Renal cortex interstitium (tissue), 15 donors: ENCODE results near the gene SMIM26. TPM values are rescaled to one million over a fixed set of nuclear protein-coding genes. Genes with fewer than 3 reads are reported as not detected.
"Not testable (repeated sequence)": the region's sequence is repeated elsewhere in the genome, so short reads cannot be mapped to it uniquely, and the experiment has no call there.

Experiments used
- DNase-seq, 11 donors: peaks; one replicate each; pipeline ENCODE4 v3.0.0-alpha.2; 2013; ENCODE audit warnings: low read depth in 9 of 11, low spot score in 4 of 11; ENCODE audit errors: extremely low read depth in 1 of 11
- long read RNA-seq, 16 experiments: transcript quantifications; one replicate each; lab custom pipeline, GENCODE V29; 2026
- polyA plus RNA-seq, 3 donors: library from polyadenylated mRNA; unstranded; fragments of 120-200 nt; gene quantifications; one replicate each; pipeline ENCODE4 v1.2.1, GENCODE V29; 2013; ENCODE audit not compliant: insufficient read length in 3 of 3

Gene SMIM26, protein sequence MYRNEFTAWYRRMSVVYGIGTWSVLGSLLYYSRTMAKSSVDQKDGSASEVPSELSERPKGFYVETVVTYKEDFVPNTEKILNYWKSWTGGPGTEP
- 10 to 100 TPM; 78.5 to 86.7 (median 80.4) TPM for polyA plus RNA-seq
- long read RNA-seq, donor 1, transcript SMIM26-202 (2 exons, 575 nt) = major isoform, 52 of 70 reads
- long read RNA-seq, donor 1, transcript SMIM26-201 (2 exons, 505 nt) = minor isoform, 18 of 70 reads
- long read RNA-seq, donor 1, partial matches to known transcripts = 0 of 70 reads
- long read RNA-seq, donor 1, other reads (novel, unspliced or antisense) = 0 of 70 reads
- long read RNA-seq, donor 2, transcript SMIM26-201 (2 exons, 505 nt) = minor isoform, 30 of 96 reads
- long read RNA-seq, donor 2, transcript SMIM26-202 (2 exons, 575 nt) = major isoform, 65 of 96 reads
- long read RNA-seq, donor 2, partial matches to known transcripts = 0 of 96 reads
- long read RNA-seq, donor 2, other reads (novel, unspliced or antisense) = 0 of 96 reads
- long read RNA-seq, donor 3, transcript SMIM26-201 (2 exons, 505 nt) = minor isoform, 42 of 129 reads
- long read RNA-seq, donor 3, transcript SMIM26-202 (2 exons, 575 nt) = major isoform, 82 of 129 reads
- long read RNA-seq, donor 3, partial matches to known transcripts = 5 of 129 reads
- long read RNA-seq, donor 3, other reads (novel, unspliced or antisense) = 0 of 129 reads
- long read RNA-seq, donor 4, transcript SMIM26-202 (2 exons, 575 nt) = major isoform, 50 of 75 reads
- long read RNA-seq, donor 4, transcript SMIM26-201 (2 exons, 505 nt) = minor isoform, 25 of 75 reads
- long read RNA-seq, donor 4, partial matches to known transcripts = 0 of 75 reads
- long read RNA-seq, donor 4, other reads (novel, unspliced or antisense) = 0 of 75 reads
- long read RNA-seq, donor 5, transcript SMIM26-201 (2 exons, 505 nt) = minor isoform, 40 of 142 reads
- long read RNA-seq, donor 5, transcript SMIM26-202 (2 exons, 575 nt) = major isoform, 102 of 142 reads
- long read RNA-seq, donor 5, partial matches to known transcripts = 0 of 142 reads
- long read RNA-seq, donor 5, other reads (novel, unspliced or antisense) = 0 of 142 reads
- long read RNA-seq, donor 6, transcript SMIM26-201 (2 exons, 505 nt) = minor isoform, 17 of 71 reads
- long read RNA-seq, donor 6, transcript SMIM26-202 (2 exons, 575 nt) = major isoform, 54 of 71 reads
- long read RNA-seq, donor 6, partial matches to known transcripts = 0 of 71 reads
- long read RNA-seq, donor 6, other reads (novel, unspliced or antisense) = 0 of 71 reads
- long read RNA-seq, donor 7, transcript SMIM26-201 (2 exons, 505 nt) = minor isoform, 47 of 150 reads
- long read RNA-seq, donor 7, transcript SMIM26-202 (2 exons, 575 nt) = major isoform, 103 of 150 reads
- long read RNA-seq, donor 7, partial matches to known transcripts = 0 of 150 reads
- long read RNA-seq, donor 7, other reads (novel, unspliced or antisense) = 0 of 150 reads
- long read RNA-seq, donor 8, transcript SMIM26-201 (2 exons, 505 nt) = minor isoform, 60 of 210 reads
- long read RNA-seq, donor 8, transcript SMIM26-202 (2 exons, 575 nt) = major isoform, 150 of 210 reads
- long read RNA-seq, donor 8, partial matches to known transcripts = 0 of 210 reads
- long read RNA-seq, donor 8, other reads (novel, unspliced or antisense) = 0 of 210 reads
- long read RNA-seq, donor 9, transcript SMIM26-202 (2 exons, 575 nt) = major isoform, 65 of 93 reads
- long read RNA-seq, donor 9, transcript SMIM26-201 (2 exons, 505 nt) = minor isoform, 22 of 93 reads
- long read RNA-seq, donor 9, partial matches to known transcripts = 6 of 93 reads
- long read RNA-seq, donor 9, other reads (novel, unspliced or antisense) = 0 of 93 reads
- long read RNA-seq, donor 10, transcript SMIM26-202 (2 exons, 575 nt) = major isoform, 69 of 108 reads
- long read RNA-seq, donor 10, transcript SMIM26-201 (2 exons, 505 nt) = minor isoform, 38 of 108 reads
- long read RNA-seq, donor 10, partial matches to known transcripts = 0 of 108 reads
- long read RNA-seq, donor 10, other reads (novel, unspliced or antisense) = 0 of 108 reads
- long read RNA-seq, donor 11, transcript SMIM26-201 (2 exons, 505 nt) = minor isoform, 16 of 49 reads
- long read RNA-seq, donor 11, transcript SMIM26-202 (2 exons, 575 nt) = major isoform, 32 of 49 reads
- long read RNA-seq, donor 11, partial matches to known transcripts = 0 of 49 reads
- long read RNA-seq, donor 11, other reads (novel, unspliced or antisense) = 0 of 49 reads
- long read RNA-seq, donor 12, transcript SMIM26-201 (2 exons, 505 nt) = minor isoform, 13 of 50 reads
- long read RNA-seq, donor 12, transcript SMIM26-202 (2 exons, 575 nt) = major isoform, 36 of 50 reads
- long read RNA-seq, donor 12, partial matches to known transcripts = 0 of 50 reads
- long read RNA-seq, donor 12, other reads (novel, unspliced or antisense) = 0 of 50 reads
- long read RNA-seq, donor 13, transcript SMIM26-202 (2 exons, 575 nt) = major isoform, 123 of 185 reads
- long read RNA-seq, donor 13, transcript SMIM26-201 (2 exons, 505 nt) = minor isoform, 62 of 185 reads
- long read RNA-seq, donor 13, partial matches to known transcripts = 0 of 185 reads
- long read RNA-seq, donor 13, other reads (novel, unspliced or antisense) = 0 of 185 reads
- long read RNA-seq, donor 14, transcript SMIM26-202 (2 exons, 575 nt) = major isoform, 64 of 92 reads
- long read RNA-seq, donor 14, transcript SMIM26-201 (2 exons, 505 nt) = minor isoform, 28 of 92 reads
- long read RNA-seq, donor 14, partial matches to known transcripts = 0 of 92 reads
- long read RNA-seq, donor 14, other reads (novel, unspliced or antisense) = 0 of 92 reads
- long read RNA-seq, donor 15, transcript SMIM26-201 (2 exons, 505 nt) = minor isoform, 11 of 42 reads
- long read RNA-seq, donor 15, transcript SMIM26-202 (2 exons, 575 nt) = major isoform, 30 of 42 reads
- long read RNA-seq, donor 15, partial matches to known transcripts = 0 of 42 reads
- long read RNA-seq, donor 15, other reads (novel, unspliced or antisense) = 0 of 42 reads
- long read RNA-seq, donor 16, transcript SMIM26-201 (2 exons, 505 nt) = minor isoform, 64 of 192 reads
- long read RNA-seq, donor 16, transcript SMIM26-202 (2 exons, 575 nt) = major isoform, 128 of 192 reads
- long read RNA-seq, donor 16, partial matches to known transcripts = 0 of 192 reads
- long read RNA-seq, donor 16, other reads (novel, unspliced or antisense) = 0 of 192 reads

- DNase-seq = peak; percentile 79 to 94 (median 90)
Observed at GRCh38 chr20:18566892-18567738, at the start of gene SMIM26. Gene SMIM26, plus strand, starts transcription at chr20:18567432. Its CDS starts 47 bp downstream, at chr20:18567479.

- DNase-seq = not testable (repeated sequence)
Observed at GRCh38 chr20:18522066-18522465, 45.2 kb upstream of the SMIM26 start.

- DNase-seq = no peak
Observed at GRCh38 chr20:18523066-18523465, 44.2 kb upstream of the SMIM26 start.

DNA sequence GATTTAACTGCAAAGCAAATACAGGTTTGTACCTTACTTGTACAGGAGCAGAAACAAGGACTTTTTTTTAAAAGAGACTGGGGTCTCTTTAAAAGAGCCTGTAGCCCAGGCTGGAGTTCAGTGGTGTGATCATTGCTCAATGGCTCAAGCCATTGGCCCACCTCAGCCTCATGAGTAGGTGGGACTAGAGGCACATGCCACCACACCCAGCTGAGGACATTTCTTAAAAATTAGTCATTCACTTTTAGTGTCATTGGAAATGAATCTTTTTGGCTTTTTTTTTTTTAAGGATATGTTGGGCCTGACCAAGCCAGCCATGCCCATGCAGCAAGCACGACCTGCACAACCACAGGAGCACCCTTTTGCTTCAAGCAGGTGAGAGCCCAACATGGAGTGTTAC, 42.6 kb upstream of the SMIM26 start:
- DNase-seq = no peak

DNA sequence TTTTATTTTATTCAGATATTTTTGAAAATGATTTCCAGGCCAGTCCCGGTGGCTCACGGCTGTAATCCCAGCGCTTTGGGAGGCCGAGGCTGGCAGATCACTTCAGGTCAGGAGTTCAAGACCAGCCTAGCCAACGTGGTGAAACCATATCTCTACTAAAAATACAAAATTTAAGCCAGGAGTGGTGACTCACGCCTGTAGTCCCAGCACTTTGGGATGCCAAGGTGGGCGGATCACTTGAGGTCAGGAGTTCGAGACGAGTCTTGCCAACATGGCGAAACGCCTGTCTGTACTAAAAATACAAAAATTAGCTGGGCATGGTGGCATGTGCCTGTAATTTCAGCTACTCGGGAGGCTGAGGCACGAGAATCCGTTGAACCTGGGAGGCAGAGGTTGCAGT, 40.5 kb upstream of the SMIM26 start:
- not testable (repeated sequence) for DNase-seq

DNA sequence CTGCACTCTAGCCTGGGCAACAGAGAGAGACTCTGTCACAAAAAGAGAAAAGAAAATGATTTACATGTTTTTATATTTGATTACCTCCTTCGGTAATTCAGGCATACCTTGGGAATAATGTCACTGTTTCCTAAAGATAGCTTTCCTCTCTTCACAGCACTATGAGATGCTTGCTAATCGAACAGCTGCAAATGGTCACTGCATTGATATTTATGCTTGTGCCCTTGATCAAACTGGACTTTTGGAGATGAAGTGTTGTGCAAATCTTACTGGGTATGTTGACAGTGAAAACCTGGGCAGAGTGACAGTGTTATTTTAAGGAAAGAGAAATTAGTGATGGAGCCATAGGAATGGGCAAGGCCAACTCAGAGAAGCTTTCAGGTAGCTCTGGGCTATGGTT, 39.9 kb upstream of the SMIM26 start:
- DNase-seq = no peak

DNA sequence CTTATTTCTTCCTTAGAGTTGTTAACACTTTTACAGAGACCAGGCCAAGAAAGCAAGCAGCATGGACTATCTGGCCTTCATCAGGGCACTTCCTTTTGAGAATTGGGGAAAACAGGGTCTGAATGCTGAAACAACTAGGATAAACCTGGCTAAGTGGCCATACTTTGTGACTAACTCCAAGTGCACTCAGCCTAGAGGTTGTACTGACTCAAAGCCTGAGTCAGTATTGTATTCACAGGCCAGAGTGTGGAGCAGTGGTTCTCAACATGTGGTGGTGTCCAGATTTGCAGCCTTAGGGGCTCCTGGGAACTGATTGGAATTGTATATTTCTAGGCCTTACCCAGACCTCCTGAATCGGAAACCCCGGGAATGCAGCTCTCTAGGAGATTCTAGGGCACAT, 39.4 kb upstream of the SMIM26 start:
- no peak for DNase-seq

GRCh38 chr20:18529041-18529440, 38.2 kb upstream of the SMIM26 start:
- DNase-seq = no peak

DNA sequence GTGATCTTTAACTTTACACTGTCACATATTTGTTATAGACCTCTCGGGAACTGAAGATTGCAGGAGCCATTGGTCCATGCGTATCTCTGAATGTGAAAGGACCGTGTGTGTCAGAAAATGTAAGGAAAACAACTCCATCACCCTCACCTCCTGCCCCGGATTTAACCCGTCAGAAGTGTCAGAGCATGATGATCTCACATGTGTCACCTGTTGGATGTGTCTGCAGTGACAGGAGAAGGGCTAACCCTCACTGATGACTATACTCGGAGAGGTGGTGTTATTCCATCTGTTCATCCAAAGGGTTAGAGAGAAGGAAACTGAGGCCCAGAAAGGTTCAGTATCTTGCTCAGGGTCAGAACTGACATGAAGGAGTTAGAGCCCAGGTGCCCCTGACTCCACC, 34.6 kb upstream of the SMIM26 start:
- no peak for DNase-seq

DNA sequence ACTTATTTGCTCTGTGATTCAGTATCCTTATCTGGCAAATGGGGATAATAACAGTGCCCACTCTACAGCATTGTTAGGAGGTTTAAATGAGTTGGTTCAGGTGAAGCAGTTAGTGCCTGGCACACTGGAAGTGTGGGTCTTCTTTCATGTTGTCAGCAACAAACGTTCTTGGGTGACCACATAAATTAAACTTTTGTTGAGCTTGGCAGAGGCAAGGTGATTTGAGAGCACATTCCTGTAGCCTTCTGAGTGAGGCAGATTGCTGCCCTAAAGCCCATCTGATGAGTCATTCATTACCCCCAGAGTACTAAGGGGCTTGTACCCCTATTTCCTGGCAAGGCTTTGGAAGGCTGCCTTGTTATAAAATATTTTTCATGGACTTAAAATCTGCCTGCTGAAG, 33.7 kb upstream of the SMIM26 start:
- DNase-seq = no peak

DNA sequence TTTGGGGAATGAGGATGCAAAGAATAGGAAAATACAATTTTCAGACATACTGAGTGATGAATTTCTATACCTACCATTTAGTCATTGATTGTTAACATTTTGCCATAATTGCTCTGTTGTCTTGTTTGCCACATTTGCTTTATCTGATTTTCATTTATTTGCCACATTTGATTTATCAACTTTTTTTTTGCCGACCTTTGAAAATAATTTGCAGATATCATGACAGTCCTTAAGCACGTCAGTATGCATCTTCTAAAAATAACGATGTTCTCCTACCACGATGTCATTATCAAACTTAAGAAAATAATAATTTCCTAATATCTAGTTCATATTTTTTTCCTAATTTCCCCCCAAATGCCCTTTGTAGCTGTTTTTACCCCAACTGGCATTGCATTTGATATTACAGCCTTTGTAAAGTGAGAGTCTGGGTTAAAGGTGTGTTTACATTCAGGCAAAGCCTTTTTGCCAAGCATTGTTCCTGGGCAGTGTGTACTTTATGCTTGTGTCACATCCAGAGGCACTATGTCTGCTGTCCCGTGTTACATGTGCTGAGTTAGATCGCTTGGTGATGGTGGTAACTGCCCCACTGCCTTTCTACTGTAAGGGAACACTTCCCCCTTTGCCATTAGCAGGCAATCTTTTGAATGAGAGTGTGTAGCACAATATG, 33.1 kb upstream of the SMIM26 start:
- DNase-seq = no peak

DNA sequence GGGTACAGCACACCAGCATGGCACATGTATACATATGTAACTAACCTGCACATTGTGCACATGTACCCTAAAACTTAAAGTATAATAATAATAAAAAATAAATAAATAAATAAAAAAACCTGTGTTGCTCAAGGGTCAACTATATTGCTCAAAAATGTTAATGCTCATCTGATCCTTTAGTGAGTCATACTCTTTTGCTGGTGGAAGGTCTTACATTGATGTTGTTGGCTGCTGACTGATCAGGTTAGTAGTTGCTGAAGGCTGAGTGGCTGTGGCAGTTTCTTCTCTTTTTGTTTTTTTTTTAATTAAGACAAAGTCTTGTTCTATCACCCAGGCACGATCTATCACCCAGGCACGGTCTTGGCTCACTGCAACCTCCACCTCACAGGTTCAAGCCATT, 29.6 kb upstream of the SMIM26 start:
- DNase-seq = no peak

DNA sequence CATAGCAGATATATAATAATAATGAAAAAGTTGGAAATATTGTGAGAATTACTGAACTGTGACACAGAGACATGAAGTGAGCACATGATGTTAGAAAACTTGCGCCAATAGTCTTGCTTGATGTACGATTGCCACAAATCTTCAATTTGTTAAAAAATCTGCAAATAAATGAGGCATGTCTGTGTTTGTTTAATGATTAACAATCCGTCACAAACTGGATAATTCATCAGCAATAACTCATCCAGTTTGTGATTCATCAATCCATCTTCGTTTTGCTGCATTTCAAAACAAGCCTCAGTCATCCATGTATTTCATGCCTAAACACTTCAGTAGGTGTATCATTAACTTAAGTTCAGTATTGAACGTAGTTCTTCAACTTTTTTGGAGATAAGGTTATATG, 25.5 kb upstream of the SMIM26 start:
- no peak for DNase-seq

GRCh38 chr20:18543216-18543615, 24.0 kb upstream of the SMIM26 start:
- no peak for DNase-seq
